ENCODE measurements around the gene ABCD4.
A peak's percentile ranks its signal among the peaks of the same experiment; 100 is the strongest.

The ABCD4 gene

DNA sequence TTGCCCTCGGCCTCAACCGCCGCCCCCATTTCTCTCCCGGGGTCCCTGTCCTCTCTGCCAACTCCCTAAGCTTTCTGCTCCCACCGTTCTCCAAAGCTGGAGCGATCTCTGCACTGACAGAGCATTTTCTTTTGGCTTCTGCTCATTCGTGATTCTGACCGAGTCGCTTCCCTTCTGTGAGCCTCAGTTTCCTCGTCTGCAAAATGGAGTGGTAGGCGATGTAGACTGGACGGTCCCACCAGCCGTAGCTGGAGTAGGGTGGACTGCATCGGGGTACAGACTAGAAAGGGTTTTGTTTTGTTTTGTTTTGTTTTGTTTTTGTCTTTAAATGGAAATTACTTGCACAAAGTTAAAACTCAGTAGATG lies 61.1 kb downstream of the ABCD4 start:
- H3K4me1 ChIP-seq (ENCODE audit: control insufficient read depth, low read depth, low read length): no peaks in the 10 kb centered on the region
- no peak overlapping the region for H3K4ac ChIP-seq (ENCODE audit: low read depth, low read length)
- peaks cover 62% of the 10 kb centered on the region for H3K27me3 ChIP-seq (ENCODE audit: insufficient read depth, low read length, poor library complexity)
- H4K5ac ChIP-seq (ENCODE audit: low read length): no peak overlapping the region
- H3K27ac ChIP-seq (ENCODE audit: low read depth, low read length): no peak overlapping the region
- H3K18ac ChIP-seq (ENCODE audit: low read length): no peak overlapping the region
- no peak overlapping the region for H3K9ac ChIP-seq (ENCODE audit: low read length)
- no peaks in the 10 kb centered on the region for H3K79me2 ChIP-seq (ENCODE audit: control insufficient read depth, insufficient read depth, low read length)
- no peak overlapping the region for H2AK5ac ChIP-seq (ENCODE audit: low read length)
- H2BK15ac ChIP-seq (replicated peaks; ENCODE audit: low read depth): no peak overlapping the region
- H3K23ac ChIP-seq (ENCODE audit: low read length): no peak overlapping the region
- no peaks in the 10 kb centered on the region for H3K36me3 ChIP-seq (ENCODE audit: control insufficient read depth, insufficient read depth, low read length)
- DNase-seq: no peak
- no peak overlapping the region for H3K4me2 ChIP-seq (ENCODE audit: low read length)
- no peaks in the 10 kb centered on the region for H3K79me1 ChIP-seq (ENCODE audit: low read length)
- no peak overlapping the region for H2BK120ac ChIP-seq (ENCODE audit: low read depth, low read length)
- H3K56ac ChIP-seq (ENCODE audit: low read length): no peak overlapping the region
- no peak overlapping the region for H3K4me3 ChIP-seq (ENCODE audit: low read length)
- H2BK5ac ChIP-seq (ENCODE audit: low read length): no peak overlapping the region
- no peak overlapping the region for H4K8ac ChIP-seq (ENCODE audit: low read depth, low read length)
- no CpG with 5 or more reads among the region's 14 CpGs for WGBS (ENCODE audit: extremely low coverage, insufficient coverage, low lambda C conversion rate)

DNA sequence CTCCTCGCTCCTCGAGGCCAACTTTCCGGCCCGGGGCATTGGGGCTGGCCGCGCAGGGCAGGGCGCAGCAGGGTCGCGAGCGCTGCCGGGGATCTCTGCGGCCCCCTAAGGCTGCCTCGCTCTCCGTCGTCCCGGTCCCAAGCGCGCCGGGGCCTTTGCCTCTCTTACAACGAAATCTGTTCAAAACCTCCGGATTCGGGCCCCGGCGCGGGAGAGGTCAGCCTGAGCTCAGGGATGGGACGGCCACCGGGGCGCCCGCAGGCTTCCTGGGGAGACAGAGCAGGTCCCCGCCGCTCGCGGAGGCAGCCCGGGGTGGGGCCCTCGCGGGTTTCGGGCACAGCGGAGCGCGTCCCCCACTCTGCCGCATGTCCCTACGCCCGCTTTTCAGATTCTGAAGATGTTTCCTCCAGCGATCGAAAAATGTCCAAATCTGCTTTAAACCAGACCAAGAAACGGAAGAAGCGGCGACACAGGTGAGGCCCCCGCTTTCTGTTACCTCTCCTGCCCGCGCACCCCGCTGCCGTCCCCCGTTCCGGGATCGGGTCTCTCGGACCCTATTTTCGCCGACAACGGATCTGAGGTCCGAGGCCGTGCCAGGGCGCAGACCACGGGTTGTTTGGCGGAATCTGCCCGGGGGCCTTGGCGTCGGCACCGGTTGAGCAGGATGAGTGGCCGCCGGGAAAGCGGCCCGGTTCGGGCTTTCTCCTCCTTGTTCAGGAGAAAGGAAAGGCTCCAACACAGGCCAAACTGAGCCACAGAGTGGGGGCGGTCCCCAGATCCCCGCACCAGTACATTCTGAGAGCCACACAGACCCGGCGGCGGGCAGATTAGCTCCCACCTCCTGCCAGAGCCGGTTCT lies 61.7 kb downstream of the ABCD4 start:
- peaks cover 62% of the 10 kb centered on the region for H3K27me3 ChIP-seq (ENCODE audit: insufficient read depth, low read length, poor library complexity)
- H3K56ac ChIP-seq (ENCODE audit: low read length): peak overlapping the region; percentile 70
- no peak overlapping the region for H2AK5ac ChIP-seq (ENCODE audit: low read length)
- no CpG with 5 or more reads among the region's 80 CpGs for WGBS (ENCODE audit: extremely low coverage, insufficient coverage, low lambda C conversion rate)
- no peaks in the 10 kb centered on the region for H3K79me1 ChIP-seq (ENCODE audit: low read length)
- no peaks in the 10 kb centered on the region for H3K36me3 ChIP-seq (ENCODE audit: control insufficient read depth, insufficient read depth, low read length)
- H3K4me3 ChIP-seq (ENCODE audit: low read length): no peak overlapping the region
- no peak overlapping the region for H3K18ac ChIP-seq (ENCODE audit: low read length)
- no peaks in the 10 kb centered on the region for H3K79me2 ChIP-seq (ENCODE audit: control insufficient read depth, insufficient read depth, low read length)
- no peak overlapping the region for H2BK15ac ChIP-seq (replicated peaks; ENCODE audit: low read depth)
- no peaks in the 10 kb centered on the region for H3K4me1 ChIP-seq (ENCODE audit: control insufficient read depth, low read depth, low read length)
- peak overlapping the region; percentile 50 for H3K9ac ChIP-seq (ENCODE audit: low read length)
- H3K4me2 ChIP-seq (ENCODE audit: low read length): peak overlapping the region; percentile 75
- H3K4ac ChIP-seq (ENCODE audit: low read depth, low read length): no peak overlapping the region
- no peak overlapping the region for H4K5ac ChIP-seq (ENCODE audit: low read length)
- H3K27ac ChIP-seq (ENCODE audit: low read depth, low read length): no peak overlapping the region
- no peak overlapping the region for H2BK120ac ChIP-seq (ENCODE audit: low read depth, low read length)
- peak; percentile 42 for DNase-seq
- no peak overlapping the region for H3K23ac ChIP-seq (ENCODE audit: low read length)
- H4K8ac ChIP-seq (ENCODE audit: low read depth, low read length): no peak overlapping the region
- H2BK5ac ChIP-seq (ENCODE audit: low read length): no peak overlapping the region

DNA sequence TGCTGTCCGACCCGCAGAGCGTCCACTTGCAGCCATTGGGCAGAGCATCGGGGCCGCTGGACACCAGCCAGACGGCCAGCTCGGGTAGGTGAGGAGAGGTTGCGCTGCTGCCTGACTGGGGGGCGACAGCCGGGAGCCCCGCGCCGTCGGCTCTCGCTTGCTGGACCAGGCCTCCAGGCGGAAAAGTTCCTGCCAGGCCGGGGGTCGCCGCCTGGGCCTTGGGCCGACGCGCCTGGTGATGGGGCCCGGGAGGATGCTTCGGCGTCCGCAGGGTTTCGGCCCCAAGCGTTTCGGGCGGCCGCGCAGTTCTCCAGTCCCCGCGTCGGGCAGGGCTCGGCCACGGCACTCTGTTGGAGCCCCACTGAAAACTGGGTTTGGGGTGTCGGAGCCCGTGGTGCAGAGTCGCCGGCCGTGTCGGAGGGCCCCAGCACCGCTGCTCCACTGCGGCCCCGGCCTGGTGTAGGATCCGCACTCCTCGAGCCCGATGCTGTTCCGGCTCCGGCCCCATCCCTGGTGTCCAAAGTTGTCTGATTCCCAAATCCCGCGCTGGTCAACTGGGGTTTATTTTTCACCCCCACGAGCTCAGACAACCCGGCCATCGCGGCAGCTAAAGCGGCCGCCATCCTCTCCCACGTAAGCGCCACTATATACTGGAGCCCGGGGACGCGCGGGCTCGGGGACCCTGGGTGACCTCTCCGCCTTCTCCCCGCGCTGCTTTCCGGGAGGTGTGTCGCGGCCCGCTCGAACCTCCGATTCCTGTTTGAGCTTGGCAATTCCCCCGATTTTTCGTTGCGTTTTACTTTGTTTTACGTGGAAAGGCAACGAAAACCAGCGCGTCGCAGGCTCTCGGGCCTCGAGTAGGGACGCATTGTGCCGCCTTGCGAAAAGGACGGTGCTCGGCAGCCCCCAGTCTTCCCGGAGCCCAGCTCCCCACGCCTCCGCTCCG lies 62.6 kb downstream of the ABCD4 start:
- Histone ChIP-seq H2AK5ac (ENCODE audit: low read length) (no peak overlapping the region), H3K79me2 (ENCODE audit: control insufficient read depth, insufficient read depth, low read length) (no peaks in the 10 kb centered on the region), H3K56ac (ENCODE audit: low read length) (peak overlapping the region; percentile 70), H3K4me1 (ENCODE audit: control insufficient read depth, low read depth, low read length) (no peaks in the 10 kb centered on the region), H3K18ac (ENCODE audit: low read length) (no peak overlapping the region), H2BK15ac (replicated peaks; ENCODE audit: low read depth) (no peak overlapping the region), H2BK120ac (ENCODE audit: low read depth, low read length) (no peak overlapping the region), H4K5ac (ENCODE audit: low read length) (no peak overlapping the region), H3K4ac (ENCODE audit: low read depth, low read length) (no peak overlapping the region), H3K9ac (ENCODE audit: low read length) (peak overlapping the region; percentile 50), H3K36me3 (ENCODE audit: control insufficient read depth, insufficient read depth, low read length) (no peaks in the 10 kb centered on the region), H3K4me2 (ENCODE audit: low read length) (peak overlapping the region; percentile 75), H3K79me1 (ENCODE audit: low read length) (no peaks in the 10 kb centered on the region), H3K27ac (ENCODE audit: low read depth, low read length) (no peak overlapping the region), H3K23ac (ENCODE audit: low read length) (no peak overlapping the region), H3K4me3 (ENCODE audit: low read length) (no peak overlapping the region), H3K27me3 (ENCODE audit: insufficient read depth, low read length, poor library complexity) (peaks cover 62% of the 10 kb centered on the region), H4K8ac (ENCODE audit: low read depth, low read length) (no peak overlapping the region), H2BK5ac (ENCODE audit: low read length) (no peak overlapping the region)
- no CpG with 5 or more reads among the region's 94 CpGs for WGBS (ENCODE audit: extremely low coverage, insufficient coverage, low lambda C conversion rate)
- DNase-seq: peak; percentile 41

DNA sequence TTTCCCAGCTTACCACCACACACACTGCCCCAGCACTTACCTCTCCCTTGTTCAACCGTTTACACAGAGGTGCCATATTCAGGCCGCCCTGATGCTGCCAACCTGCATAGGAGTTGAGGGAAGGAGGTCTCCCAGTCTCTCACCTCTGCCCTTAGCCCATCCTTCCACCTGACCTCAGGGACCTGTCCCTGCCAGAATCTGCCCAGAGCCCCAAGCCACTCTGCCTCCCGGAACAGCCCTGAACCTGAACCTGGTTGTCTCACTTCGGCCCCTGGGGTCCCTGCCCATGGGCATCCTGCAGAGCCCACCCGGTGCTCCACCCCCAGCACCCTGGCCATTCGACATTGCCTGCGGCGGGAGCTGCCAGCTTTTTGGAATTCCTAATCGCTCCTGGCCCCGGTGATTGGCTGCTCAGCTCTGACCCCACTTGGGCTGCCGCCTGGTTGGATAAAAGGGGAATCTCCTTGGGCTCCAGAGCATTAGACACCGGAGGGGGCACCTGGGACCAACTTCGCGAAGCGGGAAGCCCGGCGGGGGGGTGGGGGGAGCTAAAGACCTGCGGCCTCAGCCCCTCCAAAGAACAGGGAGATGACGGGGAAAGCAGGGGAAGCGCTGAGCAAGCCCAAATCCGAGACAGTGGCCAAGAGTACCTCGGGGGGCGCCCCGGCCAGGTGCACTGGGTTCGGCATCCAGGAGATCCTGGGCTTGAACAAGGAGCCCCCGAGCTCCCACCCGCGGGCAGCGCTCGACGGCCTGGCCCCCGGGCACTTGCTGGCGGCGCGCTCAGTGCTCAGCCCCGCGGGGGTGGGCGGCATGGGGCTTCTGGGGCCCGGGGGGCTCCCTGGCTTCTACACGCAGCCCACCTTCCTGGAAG lies 63.5 kb downstream of the ABCD4 start, which contains the start of gene VSX2:
TSS of gene VSX2 (plus strand) at position 476 of the 874 bp plus-strand sequence. CDS start at position 589, 113 bp downstream.
- Histone ChIP-seq H3K79me1 (ENCODE audit: low read length) (no peaks in the 10 kb centered on the region), H3K56ac (ENCODE audit: low read length) (peak within 1 kb of the TSS; percentile 25), H2BK5ac (ENCODE audit: low read length) (no peak within 1 kb of the TSS), H3K23ac (ENCODE audit: low read length) (no peak within 1 kb of the TSS), H3K9ac (ENCODE audit: low read length) (no peak within 1 kb of the TSS), H2BK15ac (replicated peaks; ENCODE audit: low read depth) (no peak within 1 kb of the TSS), H3K79me2 (ENCODE audit: control insufficient read depth, insufficient read depth, low read length) (no peaks in the 10 kb centered on the region), H3K4me3 (ENCODE audit: low read length) (no peak within 1 kb of the TSS), H3K4ac (ENCODE audit: low read depth, low read length) (no peak within 1 kb of the TSS), H3K4me1 (ENCODE audit: control insufficient read depth, low read depth, low read length) (no peaks in the 10 kb centered on the region), H3K36me3 (ENCODE audit: control insufficient read depth, insufficient read depth, low read length) (no peaks in the 10 kb centered on the region), H4K8ac (ENCODE audit: low read depth, low read length) (no peak within 1 kb of the TSS), H3K27ac (ENCODE audit: low read depth, low read length) (no peak within 1 kb of the TSS), H3K27me3 (ENCODE audit: insufficient read depth, low read length, poor library complexity) (peaks cover 62% of the 10 kb centered on the region), H3K18ac (ENCODE audit: low read length) (no peak within 1 kb of the TSS), H4K5ac (ENCODE audit: low read length) (no peak within 1 kb of the TSS), H2BK120ac (ENCODE audit: low read depth, low read length) (no peak within 1 kb of the TSS), H3K4me2 (ENCODE audit: low read length) (peak within 1 kb of the TSS; percentile 75), H2AK5ac (ENCODE audit: low read length) (no peak within 1 kb of the TSS)
- peak; percentile 50 for DNase-seq
- no CpG with 5 or more reads among the region's 40 CpGs for WGBS (ENCODE audit: extremely low coverage, insufficient coverage, low lambda C conversion rate)

DNA sequence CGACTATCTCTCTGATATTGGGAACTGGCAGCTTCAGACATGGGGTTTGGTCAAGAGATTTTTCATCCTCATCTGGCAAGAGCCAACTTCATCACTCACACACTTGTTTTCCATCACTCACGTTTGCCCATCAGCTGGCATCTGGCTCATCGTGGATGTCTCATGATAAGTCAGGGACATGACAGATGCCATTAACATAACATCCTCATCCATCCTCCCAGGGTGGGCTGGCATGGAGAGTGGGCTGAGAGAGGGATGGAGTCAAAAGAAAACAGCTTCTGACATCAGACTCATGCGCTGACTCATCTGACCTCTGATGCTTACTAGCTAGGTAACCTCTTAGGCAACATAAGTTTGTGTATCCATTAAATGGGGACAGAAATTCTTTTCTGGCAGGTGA lies 65.3 kb downstream of the ABCD4 start:
- no CpG with 5 or more reads among the region's 4 CpGs for WGBS (ENCODE audit: extremely low coverage, insufficient coverage, low lambda C conversion rate)
- no peak for DNase-seq

More for the DNA sequence above, 65.3 kb downstream of the ABCD4 start:
- Histone ChIP-seq H3K4ac (ENCODE audit: low read depth, low read length) (no peak overlapping the region), H4K5ac (ENCODE audit: low read length) (no peak overlapping the region), H3K27ac (ENCODE audit: low read depth, low read length) (no peak overlapping the region), H3K9ac (ENCODE audit: low read length) (no peak overlapping the region), H3K4me2 (ENCODE audit: low read length) (no peak overlapping the region), H3K23ac (ENCODE audit: low read length) (no peak overlapping the region), H3K36me3 (ENCODE audit: control insufficient read depth, insufficient read depth, low read length) (no peaks in the 10 kb centered on the region), H3K79me2 (ENCODE audit: control insufficient read depth, insufficient read depth, low read length) (no peaks in the 10 kb centered on the region), H3K27me3 (ENCODE audit: insufficient read depth, low read length, poor library complexity) (peaks cover 46% of the 10 kb centered on the region), H2AK5ac (ENCODE audit: low read length) (no peak overlapping the region), H3K56ac (ENCODE audit: low read length) (no peak overlapping the region), H3K79me1 (ENCODE audit: low read length) (no peaks in the 10 kb centered on the region), H3K4me1 (ENCODE audit: control insufficient read depth, low read depth, low read length) (no peaks in the 10 kb centered on the region), H4K8ac (ENCODE audit: low read depth, low read length) (no peak overlapping the region), H3K4me3 (ENCODE audit: low read length) (no peak overlapping the region), H2BK5ac (ENCODE audit: low read length) (no peak overlapping the region), H2BK15ac (replicated peaks; ENCODE audit: low read depth) (no peak overlapping the region), H3K18ac (ENCODE audit: low read length) (no peak overlapping the region), H2BK120ac (ENCODE audit: low read depth, low read length) (no peak overlapping the region)

Data from mesendoderm (in vitro differentiated cells).